Dedifferentiated amniotic fluid mesenchymal stem cell (primary cell): ENCODE measurements around the gene CDKN2B.

Source experiments
- DNase-seq: peaks from one replicate; pipeline ENCODE4 v3.0.0-alpha.2; 2016; ENCODE audit errors: extremely low spot score

The CDKN2B gene

DNA sequence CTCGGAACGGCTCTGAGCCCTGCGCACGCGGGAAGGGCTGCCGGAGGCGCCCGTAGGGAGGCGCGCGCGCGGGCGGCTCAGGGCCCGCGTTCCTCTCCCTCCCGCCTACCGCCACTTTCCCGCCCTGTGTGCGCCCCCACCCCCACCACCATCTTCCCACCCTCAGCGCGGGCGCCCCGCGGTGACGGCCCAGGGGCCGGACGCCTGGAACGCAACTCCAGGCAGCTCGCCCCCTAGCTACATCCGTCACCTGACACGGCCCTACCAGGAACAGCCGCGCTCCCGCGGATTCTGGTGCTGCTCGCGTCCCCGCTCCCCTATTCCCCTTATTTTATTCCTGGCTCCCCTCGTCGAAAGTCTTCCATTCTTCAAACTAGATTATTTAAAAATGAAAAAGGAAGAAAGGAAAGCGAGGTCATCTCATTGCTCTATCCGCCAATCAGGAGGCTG, 14.5 kb downstream of the CDKN2B start, which contains the start of gene CDKN2B-AS1:
CDKN2B-AS1 (plus strand) TSS at position 236 of the 450 bp plus-strand sequence.
- DNase-seq = peak; percentile 39

GRCh38 chr9:21993893-21994555, 15.1 kb downstream of the CDKN2B start, which contains the start of gene CDKN2A:
CDKN2A (minus strand) TSS chr9:21994392.
- DNase-seq = no peak

GRCh38 chr9:21993007-21993406, 16.1 kb downstream of the CDKN2B start:
- no peak for DNase-seq

DNA sequence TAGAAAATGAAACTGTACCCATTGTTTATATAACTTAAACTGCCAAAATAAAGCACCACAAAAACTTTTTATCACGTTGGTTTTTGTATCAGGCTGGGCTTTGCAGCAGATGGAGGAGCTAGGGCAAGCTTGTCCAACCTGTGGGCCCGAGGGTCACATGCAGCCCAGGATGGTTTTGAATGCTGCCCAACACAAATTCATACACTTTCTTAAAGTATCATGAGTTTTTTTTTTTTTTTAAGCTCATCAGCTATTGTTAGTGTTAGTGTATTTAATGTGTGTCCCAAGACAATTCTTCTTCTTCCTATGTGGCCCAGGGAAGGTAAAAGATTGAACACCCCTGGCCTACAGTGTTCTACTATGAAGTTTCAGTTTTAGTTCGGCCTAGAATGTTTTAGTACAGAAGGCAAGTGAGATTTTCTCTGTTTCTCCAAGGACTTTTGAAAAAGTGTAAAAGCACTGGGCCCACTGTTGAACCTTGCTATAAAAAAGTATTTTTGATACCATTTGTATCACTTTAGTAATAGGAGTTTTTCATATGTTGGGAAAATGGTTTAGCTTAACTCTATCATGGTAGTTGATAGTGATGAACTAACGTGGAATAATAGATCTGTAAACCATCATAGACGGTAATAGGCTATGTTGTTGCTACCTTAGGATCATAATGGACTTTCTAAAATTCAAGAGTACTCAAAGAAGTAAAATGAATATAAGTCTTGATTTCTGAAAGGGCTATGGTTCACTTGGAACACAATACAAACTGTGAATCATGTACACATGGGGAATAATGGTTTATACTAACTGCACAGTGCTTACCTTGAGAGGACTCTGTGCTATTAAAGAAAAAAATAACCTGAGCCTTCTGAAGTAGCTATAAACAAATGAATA, 17.8 kb downstream of the CDKN2B start:
- no peak for DNase-seq

DNA sequence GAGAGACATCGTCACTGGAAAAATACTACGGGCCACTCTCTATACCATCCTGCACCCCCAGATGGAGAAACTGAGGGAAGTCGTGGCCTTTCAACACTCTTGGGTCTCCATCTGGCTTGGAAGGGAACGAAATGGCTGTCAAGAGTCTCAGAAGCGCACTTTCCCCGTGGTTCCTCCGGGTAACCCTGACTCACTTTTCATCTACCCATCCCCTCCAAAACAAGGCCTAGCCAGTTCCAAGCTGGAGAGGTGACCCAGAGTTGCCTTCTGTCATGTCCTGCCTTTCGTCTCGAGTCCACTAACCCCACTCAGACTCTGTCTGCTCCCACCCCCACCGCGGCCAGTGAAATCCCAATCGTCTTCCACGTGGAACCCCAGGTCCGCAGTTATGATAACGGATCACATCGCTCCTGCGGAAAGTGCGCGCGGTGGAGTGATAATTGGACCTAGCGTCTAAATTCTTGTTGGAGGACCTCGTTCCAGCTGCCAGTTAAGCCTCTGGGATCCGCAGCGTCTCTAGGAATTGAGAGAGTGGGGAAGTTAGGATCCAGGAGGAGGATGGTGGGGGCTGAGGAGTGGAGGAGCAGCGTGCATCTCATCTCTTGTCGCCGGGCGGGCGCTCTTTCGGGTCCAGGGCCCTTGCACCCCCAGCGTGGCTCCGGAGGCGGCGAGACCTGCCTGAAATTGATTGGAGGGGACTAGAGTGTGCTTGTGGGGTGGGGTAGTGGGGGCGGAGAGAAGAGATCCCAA, 19.5 kb downstream of the CDKN2B start:
- no peak for DNase-seq

GRCh38 chr9:21988056-21988990, 20.8 kb downstream of the CDKN2B start:
- DNase-seq = no peak

DNA sequence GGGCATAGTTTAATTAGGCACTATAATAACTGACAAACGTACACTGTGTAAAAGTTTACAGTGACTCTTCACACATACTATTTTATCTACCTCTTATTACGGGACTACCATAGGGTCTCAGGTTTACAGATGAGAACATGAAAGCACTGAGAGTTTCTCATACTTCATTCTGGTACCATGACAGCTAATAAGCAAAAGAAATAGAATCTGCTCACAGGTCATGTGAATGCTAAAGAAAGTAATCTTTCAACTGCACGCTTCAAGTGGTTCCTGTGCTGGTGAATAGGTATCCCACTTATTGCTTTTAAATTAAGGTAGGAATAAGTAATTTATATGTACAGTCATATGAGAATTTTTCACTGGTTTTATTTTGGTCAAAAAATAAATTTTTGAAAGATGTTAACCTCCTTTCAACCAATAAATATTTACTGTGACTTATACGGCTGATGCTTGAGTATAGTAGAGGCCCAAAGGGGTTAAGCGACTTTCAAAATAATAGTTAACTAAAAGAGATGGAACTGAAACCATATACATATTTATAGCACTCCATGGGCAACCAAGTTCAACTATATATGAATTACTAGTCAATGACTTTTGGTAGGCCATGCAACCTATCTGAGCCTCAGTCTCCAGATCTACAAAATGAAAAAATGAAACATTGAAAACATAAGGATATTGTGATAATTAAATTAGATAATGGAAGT, 23.0 kb downstream of the CDKN2B start:
- DNase-seq = no peak

- no peak for DNase-seq
Observed at GRCh38 chr9:21984101-21984500, 25.0 kb downstream of the CDKN2B start.

GRCh38 chr9:21983561-21983935, 25.6 kb downstream of the CDKN2B start:
- no peak for DNase-seq

- no peak for DNase-seq
Observed at GRCh38 chr9:21982861-21983560, 26.1 kb downstream of the CDKN2B start.

GRCh38 chr9:21982391-21982790, 26.7 kb downstream of the CDKN2B start:
- DNase-seq = no peak

- DNase-seq = no peak
Observed at GRCh38 chr9:21976334-21976875, 32.7 kb downstream of the CDKN2B start.

DNA sequence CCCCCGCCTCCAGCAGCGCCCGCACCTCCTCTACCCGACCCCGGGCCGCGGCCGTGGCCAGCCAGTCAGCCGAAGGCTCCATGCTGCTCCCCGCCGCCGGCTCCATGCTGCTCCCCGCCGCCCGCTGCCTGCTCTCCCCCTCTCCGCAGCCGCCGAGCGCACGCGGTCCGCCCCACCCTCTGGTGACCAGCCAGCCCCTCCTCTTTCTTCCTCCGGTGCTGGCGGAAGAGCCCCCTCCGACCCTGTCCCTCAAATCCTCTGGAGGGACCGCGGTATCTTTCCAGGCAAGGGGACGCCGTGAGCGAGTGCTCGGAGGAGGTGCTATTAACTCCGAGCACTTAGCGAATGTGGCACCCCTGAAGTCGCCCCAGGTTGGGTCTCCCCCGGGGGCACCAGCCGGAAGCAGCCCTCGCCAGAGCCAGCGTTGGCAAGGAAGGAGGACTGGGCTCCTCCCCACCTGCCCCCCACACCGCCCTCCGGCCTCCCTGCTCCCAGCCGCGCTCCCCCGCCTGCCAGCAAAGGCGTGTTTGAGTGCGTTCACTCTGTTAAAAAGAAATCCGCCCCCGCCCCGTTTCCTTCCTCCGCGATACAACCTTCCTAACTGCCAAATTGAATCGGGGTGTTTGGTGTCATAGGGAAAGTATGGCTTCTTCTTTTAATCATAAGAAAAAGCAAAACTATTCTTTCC, 34.2 kb downstream of the CDKN2B start:
- peak; percentile 56 for DNase-seq

DNA sequence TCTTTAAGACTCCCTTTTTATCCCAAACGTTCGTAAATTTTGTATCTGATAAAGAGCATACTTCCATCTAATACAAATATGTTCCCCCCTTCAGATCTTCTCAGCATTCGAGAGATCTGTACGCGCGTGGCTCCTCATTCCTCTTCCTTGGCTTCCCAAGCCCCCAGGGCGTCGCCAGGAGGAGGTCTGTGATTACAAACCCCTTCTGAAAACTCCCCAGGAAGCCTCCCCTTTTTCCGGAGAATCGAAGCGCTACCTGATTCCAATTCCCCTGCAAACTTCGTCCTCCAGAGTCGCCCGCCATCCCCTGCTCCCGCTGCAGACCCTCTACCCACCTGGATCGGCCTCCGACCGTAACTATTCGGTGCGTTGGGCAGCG, 34.8 kb downstream of the CDKN2B start:
- no peak for DNase-seq

GRCh38 chr9:21972361-21972760, 36.7 kb downstream of the CDKN2B start:
- DNase-seq = no peak

DNA sequence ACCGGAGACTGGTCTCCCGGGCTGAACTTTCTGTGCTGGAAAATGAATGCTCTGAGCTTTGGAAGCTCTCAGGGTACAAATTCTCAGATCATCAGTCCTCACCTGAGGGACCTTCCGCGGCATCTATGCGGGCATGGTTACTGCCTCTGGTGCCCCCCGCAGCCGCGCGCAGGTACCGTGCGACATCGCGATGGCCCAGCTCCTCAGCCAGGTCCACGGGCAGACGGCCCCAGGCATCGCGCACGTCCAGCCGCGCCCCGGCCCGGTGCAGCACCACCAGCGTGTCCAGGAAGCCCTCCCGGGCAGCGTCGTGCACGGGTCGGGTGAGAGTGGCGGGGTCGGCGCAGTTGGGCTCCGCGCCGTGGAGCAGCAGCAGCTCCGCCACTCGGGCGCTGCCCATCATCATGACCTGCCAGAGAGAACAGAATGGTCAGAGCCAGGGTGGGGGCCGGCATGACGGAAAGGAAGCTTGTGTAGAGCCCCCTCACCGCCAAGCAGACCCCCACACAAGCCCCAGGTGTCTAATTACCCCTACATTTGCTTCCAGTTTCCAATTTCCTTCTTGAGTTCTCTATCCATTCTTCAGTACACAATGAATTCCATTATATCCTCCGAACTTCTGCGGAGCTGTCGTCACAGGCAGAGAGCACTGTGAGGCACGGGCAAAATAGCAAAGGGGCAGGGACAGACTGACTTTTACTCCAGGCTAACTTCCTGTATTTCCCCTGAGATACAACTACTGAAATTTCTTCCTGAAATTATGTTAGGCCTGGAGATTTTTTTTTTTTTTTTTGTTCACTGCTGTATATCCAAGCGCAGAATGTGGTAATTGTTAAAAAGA, 38.1 kb downstream of the CDKN2B start:
- DNase-seq = no peak

- no peak for DNase-seq
Observed at GRCh38 chr9:21969951-21970799, 38.9 kb downstream of the CDKN2B start.
